Measurements from ENCODE around the gene RAMP2. TPM values are rescaled to one million over a fixed set of nuclear protein-coding genes. Genes with fewer than 3 reads are reported as not detected.

Gene RAMP2
- total RNA-seq, 1 donor from 2014 or later = 80.5 TPM

DNA sequence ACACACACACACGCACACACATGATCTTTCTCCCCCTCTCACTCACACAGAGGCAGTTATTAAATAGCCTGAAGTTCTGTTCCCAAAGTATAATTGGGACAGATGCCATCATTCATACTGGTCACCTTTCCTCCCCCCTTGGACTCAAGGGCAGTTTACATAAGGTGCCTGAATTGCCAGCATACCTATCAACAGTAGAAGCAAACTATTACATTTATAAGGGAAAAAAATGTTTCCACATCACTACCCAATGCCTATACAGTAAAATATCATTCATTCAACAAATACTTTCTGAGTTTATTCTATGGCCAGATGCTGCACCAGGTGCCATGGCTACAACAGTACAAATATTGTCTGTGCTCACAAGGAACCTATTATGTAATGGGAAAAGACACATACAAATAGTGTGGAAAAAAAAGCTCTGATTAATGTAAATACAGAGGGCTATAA is 43.9 kb downstream of the RAMP2 start:
- intact Hi-C loops (cut with DNase I) = no loop called here
- Histone ChIP-seq H3K4me1 (no peaks in the 10 kb centered on the region), H3K4me3 (no peak overlapping the region), H3K36me3 (no peaks in the 10 kb centered on the region), H3K27me3 (no peaks in the 10 kb centered on the region), H3K9me3 (no peaks in the 10 kb centered on the region), H3K27ac (no peak overlapping the region)
- DNase-seq (ENCODE audit: low spot score in 2 of 2) = no peak
- no peak for TF ChIP-seq CTCF (IDR thresholded peaks at IDR 0.05)

DNA sequence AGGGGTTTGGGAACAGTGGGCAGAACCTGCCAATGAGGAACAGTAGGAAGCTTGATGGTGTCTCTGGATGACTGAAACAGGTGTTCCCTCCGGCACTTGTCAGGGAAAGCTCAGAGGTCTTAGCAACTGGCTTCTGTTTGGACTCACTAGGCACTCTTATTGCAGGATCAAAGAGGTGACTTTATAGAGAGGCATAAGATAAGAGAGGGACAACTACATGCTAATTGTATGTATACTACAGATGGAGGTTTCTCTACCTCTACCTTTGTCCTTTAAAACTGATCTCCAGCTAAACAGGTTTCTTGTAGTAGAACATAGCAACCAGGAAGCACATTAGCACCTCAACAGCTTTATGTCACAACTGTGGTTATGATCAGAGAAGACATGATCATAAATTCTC is 45.2 kb downstream of the RAMP2 start:
- H3K36me3 ChIP-seq = peaks cover 8 to 13% of the 10 kb centered on the region in 2 donors
- H3K27me3 ChIP-seq = no peaks in the 10 kb centered on the region
- no peak for DNase-seq (ENCODE audit: low spot score in 2 of 2)
- no peak overlapping the region for H3K27ac ChIP-seq
- no peak for TF ChIP-seq CTCF (IDR thresholded peaks at IDR 0.05)
- intact Hi-C loops (cut with DNase I) = no loop called here
- H3K9me3 ChIP-seq = no peaks in the 10 kb centered on the region
- no peaks in the 10 kb centered on the region for H3K4me1 ChIP-seq
- no peak overlapping the region for H3K4me3 ChIP-seq

DNA sequence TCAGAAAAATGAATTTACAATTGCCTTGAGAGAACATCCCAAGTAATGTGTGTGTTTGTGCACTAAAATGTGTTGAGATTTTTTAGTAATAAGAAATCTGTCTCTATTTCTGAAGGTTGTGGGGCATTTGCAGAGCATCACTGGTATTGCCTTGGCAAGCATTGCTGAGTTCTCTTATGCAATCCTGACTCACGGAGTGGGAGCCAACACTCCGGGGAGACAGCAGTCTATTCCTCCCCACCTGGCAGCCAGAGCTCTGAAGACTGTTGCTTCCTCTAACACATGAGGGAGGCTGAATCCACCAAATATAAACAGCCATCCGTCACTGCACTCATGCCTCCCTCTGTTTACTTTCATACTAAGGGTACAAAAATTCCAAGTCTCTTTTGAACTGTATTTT is 48.2 kb downstream of the RAMP2 start:
- DNase-seq (ENCODE audit: low spot score in 2 of 2) = no peak
- intact Hi-C loops (cut with DNase I) = no loop called here
- Histone ChIP-seq H3K27me3 (no peaks in the 10 kb centered on the region), H3K4me3 (no peak overlapping the region), H3K9me3 (no peaks in the 10 kb centered on the region), H3K27ac (no peak overlapping the region), H3K4me1 (no peaks in the 10 kb centered on the region), H3K36me3 (peaks cover 25 to 37% of the 10 kb centered on the region in 2 donors)
- TF ChIP-seq CTCF (IDR thresholded peaks at IDR 0.05) = no peak

Other genes with a start within 250 kb of the RAMP2 start
- 94.7 TPM for gene NAGLU, start 225.0 kb upstream of the RAMP2 start, total RNA-seq
- not detected for gene HSD17B1, start 208.3 kb upstream of the RAMP2 start, total RNA-seq
- 10.9 TPM for gene COASY, start 199.1 kb upstream of the RAMP2 start, total RNA-seq
- 15.8 TPM for gene MLX, start 194.1 kb upstream of the RAMP2 start, total RNA-seq
- 2.9 TPM for gene PSMC3IP, start 183.5 kb upstream of the RAMP2 start, total RNA-seq
- gene RETREG3, start 151.9 kb upstream of the RAMP2 start, total RNA-seq = 51.3 TPM
- gene TUBG1, start 151.5 kb upstream of the RAMP2 start, total RNA-seq = 10.5 TPM
- 73.1 TPM for gene TUBG2, start 101.9 kb upstream of the RAMP2 start, total RNA-seq
- gene PLEKHH3, start 84.2 kb upstream of the RAMP2 start, total RNA-seq = 105 TPM
- 91.2 TPM for gene CCR10, start 79.4 kb upstream of the RAMP2 start, total RNA-seq
- 10.5 TPM for gene CNTNAP1, start 78.7 kb upstream of the RAMP2 start, total RNA-seq
- 169 TPM for gene EZH1, start 16.2 kb upstream of the RAMP2 start, total RNA-seq
- gene VPS25, start 12.2 kb downstream of the RAMP2 start, total RNA-seq = 40.9 TPM
- not detected for gene WNK4, start 19.4 kb downstream of the RAMP2 start, total RNA-seq
- 9.8 TPM for gene COA3, start 37.5 kb downstream of the RAMP2 start, total RNA-seq
- not detected for gene CNTD1, start 37.6 kb downstream of the RAMP2 start, total RNA-seq
- gene BECN1, start 63.1 kb downstream of the RAMP2 start, total RNA-seq = 66.1 TPM
- gene PSME3, start 72.2 kb downstream of the RAMP2 start, total RNA-seq = 29.7 TPM
- not detected for gene AOC2, start 83.4 kb downstream of the RAMP2 start, total RNA-seq
- 128 TPM for gene AOC3, start 90.0 kb downstream of the RAMP2 start, total RNA-seq
- not detected for gene G6PC1, start 139.6 kb downstream of the RAMP2 start, total RNA-seq
- 3.8 TPM for gene AARSD1, start 203.2 kb downstream of the RAMP2 start, total RNA-seq
- not detected for gene PTGES3L, start 218.9 kb downstream of the RAMP2 start, total RNA-seq
- gene RUNDC1, start 219.3 kb downstream of the RAMP2 start, total RNA-seq = 10.2 TPM
- 417 TPM for gene RPL27, start 237.2 kb downstream of the RAMP2 start, total RNA-seq
- 45.2 TPM for gene IFI35, start 245.6 kb downstream of the RAMP2 start, total RNA-seq